GM13977 (cell line): ENCODE measurements around the gene PDCD2.
A peak's percentile ranks its signal among the peaks of the same experiment; 100 is the strongest.
"Not testable (repeated sequence)": the region's sequence is repeated elsewhere in the genome, so short reads cannot be mapped to it uniquely, and the experiment has no call there.

Experiments used
- DNase-seq: peaks from one replicate; pipeline ENCODE4 v3.0.0; 2012; ENCODE audit warnings: low spot score
- CTCF ChIP-seq: IDR thresholded peaks from 2 replicates; pipeline ENCODE4 v1.5.1; 2012; ENCODE audit warnings: mild to moderate bottlenecking, control low read depth; ENCODE audit not compliant: insufficient read depth; ENCODE audit errors: extremely low read depth, missing control alignments
- in situ Hi-C: fragments of 300-500 bp; cut with MboI; formaldehyde crosslinking; loops from one replicate; pipeline ENCODE4 v1.12.0; 2022; ENCODE audit warnings: low sequenced_read_pairs, low pct_unique_long_range_greater_than_20kb, mixed read lengths, inconsistent platforms; ENCODE audit not compliant: unreplicated experiment

The PDCD2 gene

GRCh38 chr6:170532867-170533488, 51.5 kb downstream of the PDCD2 start:
- in situ Hi-C loops, result no loop called here
- no peak for TF ChIP-seq CTCF
- no peak for DNase-seq

DNA sequence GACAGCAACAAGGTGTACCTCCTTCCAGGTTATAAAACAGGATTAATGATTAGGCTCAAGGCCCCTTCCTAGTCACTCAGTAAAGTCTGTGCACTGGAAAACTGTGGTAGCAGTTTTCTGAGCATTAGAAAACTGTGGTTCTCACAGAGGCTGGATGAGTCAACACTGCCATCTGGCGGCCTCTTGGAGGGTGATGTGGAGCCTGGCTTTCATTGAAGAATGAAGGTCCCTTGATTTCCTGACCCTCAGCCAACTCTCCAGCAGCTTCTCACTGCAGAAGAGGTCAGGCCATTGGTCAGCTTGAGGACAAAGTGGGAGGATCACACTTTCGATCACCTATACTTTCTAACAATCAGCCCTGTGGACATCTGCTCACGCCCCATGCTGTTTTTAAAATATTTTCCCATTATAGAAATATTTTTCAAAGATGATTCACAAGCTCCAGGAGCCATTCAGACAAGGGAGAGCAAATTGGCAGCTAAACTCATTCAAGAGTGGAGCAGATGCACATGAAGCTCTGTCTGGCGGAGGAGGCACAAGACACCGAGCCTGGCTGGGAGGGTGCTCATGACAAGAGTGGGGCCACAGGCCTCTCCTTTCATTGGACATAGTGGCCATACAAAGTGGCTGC, 54.5 kb downstream of the PDCD2 start:
- in situ Hi-C loops, result no loop called here
- peak; percentile 81 for TF ChIP-seq CTCF
- peak; percentile 60 for DNase-seq

GRCh38 chr6:170527995-170528394, 56.4 kb downstream of the PDCD2 start:
- DNase-seq, in situ Hi-C loops: not testable (repeated sequence)

DNA sequence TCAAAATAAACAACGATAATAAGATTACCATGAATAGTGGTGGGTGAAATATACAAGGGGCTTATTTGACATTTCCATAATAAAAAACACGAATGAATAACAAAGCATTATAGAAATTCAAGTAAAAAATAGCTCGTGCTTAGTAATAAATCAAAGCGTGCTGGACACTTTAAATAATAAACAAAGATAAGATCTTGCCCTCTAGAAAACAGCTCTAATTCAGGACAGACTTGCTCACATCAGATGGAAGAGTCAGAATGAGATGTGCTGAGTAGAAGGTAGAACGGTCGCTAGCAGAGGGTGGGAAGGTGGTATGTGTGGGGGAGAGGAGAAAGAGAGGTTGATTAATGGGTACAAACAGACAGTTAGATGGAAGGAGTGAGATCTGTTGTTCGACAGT, 58.6 kb downstream of the PDCD2 start:
- in situ Hi-C loops, result no loop called here
- no peak for TF ChIP-seq CTCF
- DNase-seq, result no peak
